ENCODE measurements around the gene UROD.

DNA sequence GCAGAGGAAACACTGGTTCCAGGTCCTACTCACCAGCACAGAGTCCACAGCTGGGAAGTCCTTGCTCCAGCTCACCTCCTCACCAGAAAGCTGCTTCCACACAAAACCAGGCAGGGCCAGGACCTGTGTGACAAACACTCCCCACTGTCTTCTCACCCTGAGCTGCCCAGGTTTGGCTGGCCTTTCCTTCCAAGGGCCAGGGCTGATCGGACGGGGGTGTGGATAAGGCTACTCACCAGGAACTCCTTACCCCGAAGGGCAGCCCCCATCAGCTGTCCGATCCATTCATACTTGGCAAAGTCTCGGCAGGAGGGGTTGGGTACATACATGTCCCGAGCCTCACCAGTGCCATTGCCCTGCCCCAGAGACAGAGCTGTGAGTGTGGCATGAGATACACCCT is 6.3 kb upstream of the UROD start:
- no peak for TF ChIP-seq CTCF (IDR thresholded peaks at IDR 0.05)
- no peak for TF ChIP-seq EP300 (IDR thresholded peaks at IDR 0.05)
- TF ChIP-seq POLR2AphosphoS5 (IDR thresholded peaks at IDR 0.05) = no peak

Data from upper lobe of left lung (tissue), 4 donors.